Measurements from ENCODE around the gene NLRX1.

NLRX1 gene

GRCh38 chr11:119149018-119149785 is 19.3 kb upstream of the NLRX1 start, which contains the start of gene ABCG4:
Gene ABCG4 (plus strand): TSS chr11:119149052. CDS start chr11:119149966, 914 bp downstream.
- TF ChIP-seq FOXP2 (optimal IDR thresholded peaks at IDR 0.05; ENCODE audit: borderline replicate concordance, extremely low read depth, extremely low read length, insufficient read depth) (peak; percentile 8), TAF1 (IDR thresholded peaks at IDR 0.05; ENCODE audit: borderline replicate concordance, insufficient read depth, low read length) (no peak)

DNA sequence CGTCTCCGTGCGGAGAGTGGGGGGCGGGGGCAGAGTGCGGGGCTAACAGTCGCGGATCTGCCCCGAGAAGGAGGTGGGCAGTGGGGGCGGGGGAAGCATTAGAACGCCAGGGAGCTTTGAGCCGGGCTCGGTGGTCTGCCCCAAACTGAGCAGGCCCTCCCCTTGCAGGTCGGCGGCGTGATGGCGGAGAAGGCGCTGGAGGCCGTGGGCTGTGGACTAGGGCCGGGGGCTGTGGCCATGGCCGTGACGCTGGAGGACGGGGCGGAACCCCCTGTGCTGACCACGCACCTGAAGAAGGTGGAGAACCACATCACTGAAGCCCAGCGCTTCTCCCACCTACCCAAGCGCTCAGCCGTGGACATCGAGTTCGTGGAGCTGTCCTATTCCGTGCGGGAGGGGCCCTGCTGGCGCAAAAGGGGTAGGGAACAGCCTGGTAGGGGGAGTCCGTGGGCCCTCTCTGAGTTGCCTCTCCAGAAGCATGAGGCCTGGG is 18.7 kb upstream of the NLRX1 start:
- TF ChIP-seq FOXP2 (optimal IDR thresholded peaks at IDR 0.05; ENCODE audit: borderline replicate concordance, extremely low read depth, extremely low read length, insufficient read depth) (no peak), POLR2AphosphoS5 (IDR thresholded peaks at IDR 0.05; ENCODE audit: low read depth, low read length) (no peak), REST (IDR thresholded peaks at IDR 0.05; ENCODE audit: insufficient read depth in 1 of 2, low read depth in 2 of 2, low read length in 2 of 2) (no peak), SIN3A (IDR thresholded peaks at IDR 0.05; ENCODE audit: borderline replicate concordance, insufficient read depth, low read length) (no peak), TAF1 (IDR thresholded peaks at IDR 0.05; ENCODE audit: borderline replicate concordance, insufficient read depth, low read length) (no peak)

DNA sequence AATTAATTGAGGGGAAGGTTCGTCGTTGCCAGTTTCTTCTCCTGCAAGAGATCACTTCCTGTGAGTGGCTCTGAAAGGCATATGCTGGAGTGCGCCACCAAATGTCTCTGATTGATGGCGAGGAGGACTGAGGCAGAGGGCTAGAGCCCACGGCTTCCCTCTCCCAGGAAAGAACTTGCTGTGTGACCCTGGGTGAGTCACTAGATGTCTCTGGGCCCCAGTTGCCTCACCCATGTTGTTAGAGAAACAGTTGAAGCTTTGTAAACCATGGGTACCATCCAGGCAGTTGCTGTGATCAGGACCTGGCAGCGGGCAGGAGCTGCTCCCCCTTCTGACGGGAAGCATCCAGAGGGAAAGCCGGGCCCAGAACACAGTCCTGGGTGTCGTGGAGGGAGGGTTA is 16.5 kb upstream of the NLRX1 start:
- TF ChIP-seq TAF1 (IDR thresholded peaks at IDR 0.05; ENCODE audit: borderline replicate concordance, insufficient read depth, low read length), result no peak
- TF ChIP-seq FOXP2 (optimal IDR thresholded peaks at IDR 0.05; ENCODE audit: borderline replicate concordance, extremely low read depth, extremely low read length, insufficient read depth), result no peak
- TF ChIP-seq SIN3A (IDR thresholded peaks at IDR 0.05; ENCODE audit: borderline replicate concordance, insufficient read depth, low read length), result no peak
- no peak for TF ChIP-seq POLR2AphosphoS5 (IDR thresholded peaks at IDR 0.05; ENCODE audit: low read depth, low read length)
- no peak for TF ChIP-seq REST (IDR thresholded peaks at IDR 0.05; ENCODE audit: insufficient read depth in 1 of 2, low read depth in 2 of 2, low read length in 2 of 2)

DNA sequence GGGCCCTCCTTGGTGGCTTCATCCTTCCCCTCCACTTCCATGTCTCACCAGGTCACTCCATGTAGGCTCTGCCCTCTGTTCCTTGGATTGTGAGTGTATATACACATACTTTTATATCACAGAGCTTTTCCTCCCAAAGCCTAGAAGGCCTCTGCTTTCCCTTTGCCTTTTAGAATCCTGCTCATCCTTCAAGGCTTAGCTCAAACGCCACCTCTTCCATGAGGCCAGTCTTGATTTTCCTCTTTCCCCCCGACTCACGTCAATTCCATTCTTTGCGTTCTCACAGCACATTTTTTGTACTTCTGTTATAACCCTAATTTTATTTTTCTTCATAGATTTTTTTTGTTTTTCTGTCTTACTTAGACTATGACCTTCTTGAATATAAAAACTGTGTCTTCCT is 15.9 kb upstream of the NLRX1 start:
- TF ChIP-seq TAF1 (IDR thresholded peaks at IDR 0.05; ENCODE audit: borderline replicate concordance, insufficient read depth, low read length) (no peak), SIN3A (IDR thresholded peaks at IDR 0.05; ENCODE audit: borderline replicate concordance, insufficient read depth, low read length) (no peak), FOXP2 (optimal IDR thresholded peaks at IDR 0.05; ENCODE audit: borderline replicate concordance, extremely low read depth, extremely low read length, insufficient read depth) (no peak), POLR2AphosphoS5 (IDR thresholded peaks at IDR 0.05; ENCODE audit: low read depth, low read length) (no peak), REST (IDR thresholded peaks at IDR 0.05; ENCODE audit: insufficient read depth in 1 of 2, low read depth in 2 of 2, low read length in 2 of 2) (no peak)

GRCh38 chr11:119153049-119153818 is 15.3 kb upstream of the NLRX1 start:
- TF ChIP-seq FOXP2 (optimal IDR thresholded peaks at IDR 0.05; ENCODE audit: borderline replicate concordance, extremely low read depth, extremely low read length, insufficient read depth), result no peak
- no peak for TF ChIP-seq REST (IDR thresholded peaks at IDR 0.05; ENCODE audit: insufficient read depth in 1 of 2, low read depth in 2 of 2, low read length in 2 of 2)
- no peak for TF ChIP-seq POLR2AphosphoS5 (IDR thresholded peaks at IDR 0.05; ENCODE audit: low read depth, low read length)
- no peak for TF ChIP-seq TAF1 (IDR thresholded peaks at IDR 0.05; ENCODE audit: borderline replicate concordance, insufficient read depth, low read length)
- no peak for TF ChIP-seq SIN3A (IDR thresholded peaks at IDR 0.05; ENCODE audit: borderline replicate concordance, insufficient read depth, low read length)
